SJCRH30 (cell line): ENCODE results near the gene THAP9. TPM values are rescaled to one million over a fixed set of nuclear protein-coding genes. Genes with fewer than 3 reads are reported as not detected.

Experiments used
- DNase-seq, 2 experiments: peaks; one replicate each; pipeline ENCODE4 v3.0.0-alpha.2; 2015 to 2020
- H3K27ac ChIP-seq: fragments of 250-450 bp; sonication (Bioruptor Pico); 2 replicates; pipeline ENCODE4 v1.5.1; 2020; ENCODE audit warnings: mild to moderate bottlenecking, moderate library complexity
- H3K27me3 ChIP-seq: fragments of 250-450 bp; sonication (Bioruptor Pico); 2 replicates; pipeline ENCODE4 v1.5.1; 2020; ENCODE audit warnings: mild to moderate bottlenecking, moderate library complexity
- H3K36me3 ChIP-seq: fragments of 250-450 bp; sonication (Bioruptor Pico); 2 replicates; pipeline ENCODE4 v1.5.1; 2020; ENCODE audit warnings: mild to moderate bottlenecking, moderate library complexity
- H3K4me1 ChIP-seq: fragments of 250-450 bp; sonication (Bioruptor Pico); 2 replicates; pipeline ENCODE4 v1.5.1; 2020; ENCODE audit warnings: mild to moderate bottlenecking, moderate library complexity
- H3K4me3 ChIP-seq: fragments of 250-450 bp; sonication (Bioruptor Pico); 2 replicates; pipeline ENCODE4 v1.5.1; 2020; ENCODE audit warnings: mild to moderate bottlenecking, moderate library complexity
- H3K9me3 ChIP-seq: fragments of 250-450 bp; sonication (Bioruptor Pico); replicated peaks from 2 replicates; pipeline ENCODE4 v1.5.1; 2020; ENCODE audit warnings: mild to moderate bottlenecking, moderate library complexity
- total RNA-seq: library from RNA; depleted of rRNA; stranded (reverse); fragments of >200 nt; shearing (Covaris generic); gene quantifications from 2 replicates; pipeline ENCODE4 v1.2.3, GENCODE V29; 2014

THAP9 gene
- total RNA-seq, 1 experiment from 2014 or later, result 15.3 TPM

DNA sequence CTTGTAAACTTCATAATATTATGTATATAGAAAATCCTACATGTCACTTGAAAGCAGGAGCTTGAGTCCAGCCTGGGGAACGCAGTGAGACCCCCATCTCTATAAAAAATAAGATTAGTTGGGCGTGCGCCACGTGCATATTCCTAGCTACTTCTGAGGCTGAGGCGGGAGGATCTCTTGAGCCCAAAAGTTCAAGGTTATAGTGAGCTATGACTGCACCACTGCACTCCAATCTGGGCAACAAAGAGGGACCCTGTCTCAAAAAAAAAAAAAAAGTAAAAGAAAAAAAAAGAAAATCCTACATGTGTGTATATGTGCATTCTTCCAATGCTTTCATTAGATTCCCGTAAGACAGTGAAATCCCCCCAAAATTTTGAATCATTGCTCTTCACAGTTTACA is 11.2 kb upstream of the THAP9 start:
- H3K4me3 ChIP-seq, result peak overlapping the region; percentile 91
- H3K27me3 ChIP-seq, result no peaks in the 10 kb centered on the region
- H3K9me3 ChIP-seq, result no peaks in the 10 kb centered on the region
- DNase-seq, result no peak
- peaks cover 4% of the 10 kb centered on the region; the same call in 1 of the 2 replicates for H3K4me1 ChIP-seq
- H3K36me3 ChIP-seq, result peaks cover 26% of the 10 kb centered on the region
- H3K27ac ChIP-seq, result no peak overlapping the region

DNA sequence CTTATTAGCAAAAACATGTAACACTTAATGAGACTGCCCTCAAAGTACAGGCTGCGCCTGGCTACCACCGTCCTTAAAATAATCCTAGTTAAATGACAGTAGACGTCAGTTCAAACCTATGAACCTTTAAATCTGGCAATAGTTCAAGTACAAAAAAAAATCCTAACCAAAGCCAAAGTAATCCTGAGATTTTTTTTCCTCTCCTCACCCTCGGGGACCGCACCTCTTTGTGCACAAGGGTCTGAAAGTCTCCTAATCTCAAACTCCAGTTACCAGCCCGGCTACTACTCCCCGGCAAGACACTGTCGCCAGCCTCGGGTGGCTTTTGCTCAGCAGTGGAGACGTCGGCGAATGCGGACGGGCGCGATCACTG is 10.0 kb upstream of the THAP9 start:
- Histone ChIP-seq H3K36me3 (peaks cover 36% of the 10 kb centered on the region), H3K9me3 (no peaks in the 10 kb centered on the region), H3K27me3 (no peaks in the 10 kb centered on the region), H3K27ac (peak overlapping the region; percentile 81), H3K4me3 (peak overlapping the region; percentile 91), H3K4me1 (peaks cover 4% of the 10 kb centered on the region; the same call in 1 of the 2 replicates)
- DNase-seq, result no peak

DNA sequence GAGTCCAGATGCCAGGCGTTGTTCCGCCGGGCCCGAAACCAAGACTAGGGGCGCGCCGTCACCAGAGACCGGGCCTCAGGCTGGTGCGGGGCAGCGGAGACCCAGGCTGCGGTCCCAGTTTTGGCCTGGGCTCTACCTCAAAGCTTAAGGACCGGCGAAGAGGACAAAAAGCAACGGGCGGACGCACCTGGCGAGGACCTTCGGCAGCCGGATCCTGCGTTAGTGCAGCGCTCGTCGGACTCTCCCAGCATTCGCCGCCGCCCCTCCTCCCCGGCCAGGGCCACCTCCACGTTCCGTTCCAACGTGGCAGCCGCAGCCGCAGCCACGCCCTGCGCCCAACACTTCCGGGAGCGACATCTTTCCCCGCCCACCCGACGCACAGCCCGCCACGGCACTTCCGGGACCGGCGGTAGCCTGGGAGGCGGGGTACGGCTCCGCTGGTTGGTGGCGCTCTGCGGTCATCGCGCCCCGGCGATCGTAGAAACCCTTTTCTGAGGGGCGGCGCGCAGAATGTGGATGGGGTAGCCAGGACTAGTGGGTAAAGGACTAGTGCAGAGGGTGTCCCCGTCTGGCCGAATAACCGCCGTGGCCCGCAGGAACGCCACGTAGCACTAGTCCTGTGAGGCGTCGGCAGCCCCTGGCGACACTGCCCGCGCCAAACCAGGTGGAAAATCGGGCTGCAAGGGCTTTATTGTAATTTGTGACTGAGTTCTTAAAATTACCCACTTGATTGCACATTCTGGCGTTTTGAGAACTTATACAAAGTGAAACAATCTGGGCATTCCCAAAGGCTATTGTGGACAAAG is 9.4 kb upstream of the THAP9 start, which contains the start of gene SEC31A:
TSS of gene SEC31A (minus strand) at position 253 of the 806 bp plus-strand sequence. CDS start 9,217 bp downstream, outside the sequence.
- DNase-seq, result peak; percentile 99
- Histone ChIP-seq H3K27ac (peak within 1 kb of the TSS; percentile 81), H3K27me3 (no peaks in the 10 kb centered on the region), H3K4me3 (peak within 1 kb of the TSS; percentile 91), H3K9me3 (no peaks in the 10 kb centered on the region), H3K36me3 (peaks cover 42% of the 10 kb centered on the region), H3K4me1 (peaks cover 4% of the 10 kb centered on the region; the same call in 1 of the 2 replicates)

- Histone ChIP-seq H3K27me3 (no peaks in the 10 kb centered on the region), H3K4me3 (peak overlapping the region; percentile 91), H3K27ac (peak overlapping the region; percentile 81), H3K9me3 (no peaks in the 10 kb centered on the region), H3K4me1 (peaks cover 4% of the 10 kb centered on the region; the same call in 1 of the 2 replicates), H3K36me3 (peaks cover 45% of the 10 kb centered on the region)
- DNase-seq, result peak in 1 of 2 experiments; percentile 43
Observed at GRCh38 chr4:82891707-82892466, 8.6 kb upstream of the THAP9 start.

- Histone ChIP-seq H3K27ac (no peak overlapping the region), H3K4me1 (peaks cover 4% of the 10 kb centered on the region; the same call in 1 of the 2 replicates), H3K36me3 (peaks cover 48% of the 10 kb centered on the region)
Observed at GRCh38 chr4:82892467-82892802, 8.1 kb upstream of the THAP9 start.

DNA sequence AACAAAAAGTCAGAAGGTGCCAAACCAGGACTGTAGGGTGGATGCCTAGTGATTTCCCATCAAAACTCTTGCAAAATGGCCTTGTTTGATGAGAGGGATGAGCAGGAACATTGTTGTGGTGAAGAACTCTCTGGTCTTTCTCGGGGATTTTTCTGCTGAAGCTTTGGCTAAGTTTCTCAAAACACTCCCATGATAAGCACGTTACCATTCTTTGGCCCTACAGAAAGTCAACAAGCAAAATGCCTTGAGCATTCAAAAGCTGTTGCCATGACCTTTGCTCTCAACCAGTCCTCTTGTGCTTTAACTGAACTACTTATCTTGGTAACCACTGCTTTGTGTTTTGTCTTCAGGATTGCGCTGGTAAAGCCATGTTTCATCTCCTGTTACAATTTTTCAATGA is 6.6 kb upstream of the THAP9 start:
- DNase-seq, result no peak
- no peaks in the 10 kb centered on the region for H3K27me3 ChIP-seq
- H3K4me3 ChIP-seq, result no peak overlapping the region
- H3K9me3 ChIP-seq, result no peaks in the 10 kb centered on the region
- H3K36me3 ChIP-seq, result peaks cover 58% of the 10 kb centered on the region
- H3K27ac ChIP-seq, result no peak overlapping the region
- H3K4me1 ChIP-seq, result peaks cover 4% of the 10 kb centered on the region; the same call in 1 of the 2 replicates

More at GRCh38 chr4:82892467-82892802, 8.1 kb upstream of the THAP9 start:
- no peaks in the 10 kb centered on the region for H3K27me3 ChIP-seq
- no peak for DNase-seq
- H3K9me3 ChIP-seq, result no peaks in the 10 kb centered on the region
- no peak overlapping the region for H3K4me3 ChIP-seq

DNA sequence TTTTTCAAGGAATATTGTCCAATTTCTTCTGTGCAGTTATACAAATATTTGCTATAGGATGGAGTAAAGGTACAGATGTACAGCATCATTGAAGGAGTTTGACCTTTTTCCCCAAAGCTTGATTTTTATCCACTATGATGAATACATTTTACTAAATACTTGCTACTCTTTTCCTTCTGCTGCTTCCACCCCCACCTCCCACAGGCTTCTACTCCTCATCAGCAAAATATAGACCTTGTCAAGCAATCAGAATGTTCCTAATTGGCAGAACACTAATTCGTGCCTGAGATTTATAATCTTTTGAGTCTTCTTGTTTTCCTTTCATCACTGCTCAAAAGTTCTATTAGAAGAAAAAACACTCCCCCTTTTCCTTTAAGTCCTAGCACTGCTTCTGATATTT is 3.8 kb upstream of the THAP9 start:
- Histone ChIP-seq H3K4me1 (peaks cover 4% of the 10 kb centered on the region; the same call in 1 of the 2 replicates), H3K9me3 (no peaks in the 10 kb centered on the region), H3K4me3 (no peak overlapping the region), H3K36me3 (peaks cover 56% of the 10 kb centered on the region), H3K27ac (no peak overlapping the region), H3K27me3 (no peaks in the 10 kb centered on the region)
- DNase-seq, result no peak

DNA sequence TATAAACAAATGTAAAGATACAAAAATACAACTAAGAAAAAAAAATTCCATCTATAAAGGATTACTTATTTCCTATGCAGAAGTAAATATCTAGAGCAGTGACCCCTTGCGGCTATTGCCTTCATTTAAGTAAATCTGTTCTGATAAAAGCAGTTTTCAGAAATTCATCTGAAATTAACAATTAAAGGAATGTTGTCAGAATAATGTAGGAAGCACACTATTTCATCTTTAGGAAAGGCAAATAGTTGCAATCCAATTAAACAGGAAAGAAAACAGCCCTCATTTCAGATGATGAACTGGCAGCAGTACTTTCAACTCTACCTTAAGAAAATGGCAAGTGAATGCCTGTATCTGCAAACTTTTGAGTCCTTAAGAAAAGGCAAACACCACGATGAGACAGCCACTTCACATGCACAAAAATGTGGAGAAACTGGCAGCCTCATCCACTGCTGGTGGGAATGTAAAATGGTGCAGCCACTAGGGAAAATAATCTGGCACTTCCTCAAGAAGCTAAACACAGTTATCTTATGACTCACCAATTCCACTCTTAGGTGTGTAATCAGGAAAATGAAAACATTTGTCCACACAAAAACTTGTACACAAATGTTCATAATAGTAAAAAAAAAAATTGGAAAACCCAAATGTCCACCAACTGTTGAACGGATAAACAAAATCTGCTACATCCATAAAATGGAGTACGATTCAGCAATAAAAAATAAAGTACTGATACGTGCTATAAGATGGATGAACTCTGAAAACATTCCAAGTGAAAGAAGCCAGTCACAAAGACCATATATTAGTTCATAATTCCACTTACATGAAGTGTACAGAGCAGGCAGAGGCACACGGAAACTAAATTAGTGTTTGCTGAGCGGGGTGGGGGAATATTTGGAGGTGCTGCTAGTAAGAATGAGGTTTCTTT is 2.0 kb upstream of the THAP9 start:
- no peak overlapping the region for H3K27ac ChIP-seq
- H3K4me1 ChIP-seq, result no peaks in the 10 kb centered on the region; the same call in 1 of the 2 replicates
- H3K9me3 ChIP-seq, result no peaks in the 10 kb centered on the region
- H3K27me3 ChIP-seq, result no peaks in the 10 kb centered on the region
- peaks cover 46% of the 10 kb centered on the region for H3K36me3 ChIP-seq
- peak overlapping the region; percentile 78 for H3K4me3 ChIP-seq
- DNase-seq, result peak in 1 of 2 experiments; percentile 42

GRCh38 chr4:82899374-82900065 is 1.0 kb upstream of the THAP9 start:
- Histone ChIP-seq H3K9me3 (no peaks in the 10 kb centered on the region), H3K4me1 (no peaks in the 10 kb centered on the region; the same call in 1 of the 2 replicates), H3K36me3 (peaks cover 37% of the 10 kb centered on the region), H3K27ac (peak overlapping the region; percentile 90), H3K27me3 (no peaks in the 10 kb centered on the region), H3K4me3 (peak overlapping the region; percentile 78)
- DNase-seq, result peak in 1 of 2 experiments; percentile 39

DNA sequence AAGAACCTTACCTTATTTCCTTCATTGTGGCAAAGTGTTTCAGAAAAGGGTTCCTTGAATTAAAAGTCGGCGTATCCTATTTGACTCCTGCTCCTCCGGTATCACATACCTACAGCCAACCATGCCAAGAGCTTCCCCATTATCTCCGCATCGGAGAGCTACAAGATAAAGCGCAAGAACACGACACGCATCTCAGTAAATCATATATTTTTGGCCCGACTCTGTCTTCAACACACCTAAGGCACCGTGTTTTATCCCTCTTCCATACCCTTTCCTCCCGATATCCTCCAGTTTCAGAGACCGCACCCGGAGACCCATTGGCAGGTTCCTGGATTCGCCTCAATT is 497 bp upstream of the THAP9 start:
- Histone ChIP-seq H3K4me3 (peak overlapping the region; percentile 78), H3K27me3 (no peaks in the 10 kb centered on the region), H3K4me1 (no peaks in the 10 kb centered on the region; the same call in 1 of the 2 replicates), H3K9me3 (no peaks in the 10 kb centered on the region), H3K27ac (peak overlapping the region; percentile 90), H3K36me3 (peaks cover 32% of the 10 kb centered on the region)
- no peak for DNase-seq

DNA sequence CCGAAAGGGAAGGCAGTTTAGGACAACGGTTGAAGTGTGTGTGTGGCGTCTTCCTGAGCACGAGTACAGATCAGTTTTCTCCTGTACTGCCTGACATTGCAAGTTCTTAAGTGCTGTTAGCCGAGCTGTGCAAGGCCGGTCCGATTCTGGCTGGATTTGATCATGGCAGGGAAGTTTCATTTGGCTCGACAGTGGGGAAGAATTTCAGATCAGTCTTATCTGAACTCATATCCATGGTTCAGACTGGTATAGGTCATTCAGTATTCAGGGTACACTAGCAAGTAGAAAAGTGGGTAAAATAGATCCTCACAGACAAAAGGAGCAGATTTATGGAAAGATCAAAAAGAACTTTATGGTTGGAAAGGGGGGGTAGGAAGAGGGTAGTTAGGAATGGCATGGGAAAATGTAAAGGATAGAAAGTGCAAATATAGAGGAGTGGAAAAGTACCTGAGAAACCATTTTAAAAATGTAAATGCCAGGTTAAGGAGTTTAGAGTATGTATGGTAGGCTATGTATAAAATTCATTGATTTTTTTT is 716 bp downstream of the THAP9 start:
- peaks cover 21% of the 10 kb centered on the region for H3K36me3 ChIP-seq
- H3K27ac ChIP-seq, result peak overlapping the region; percentile 90
- H3K27me3 ChIP-seq, result no peaks in the 10 kb centered on the region
- H3K4me3 ChIP-seq, result peak overlapping the region; percentile 78
- H3K4me1 ChIP-seq, result no peaks in the 10 kb centered on the region
- DNase-seq, result no peak
- no peaks in the 10 kb centered on the region for H3K9me3 ChIP-seq

DNA sequence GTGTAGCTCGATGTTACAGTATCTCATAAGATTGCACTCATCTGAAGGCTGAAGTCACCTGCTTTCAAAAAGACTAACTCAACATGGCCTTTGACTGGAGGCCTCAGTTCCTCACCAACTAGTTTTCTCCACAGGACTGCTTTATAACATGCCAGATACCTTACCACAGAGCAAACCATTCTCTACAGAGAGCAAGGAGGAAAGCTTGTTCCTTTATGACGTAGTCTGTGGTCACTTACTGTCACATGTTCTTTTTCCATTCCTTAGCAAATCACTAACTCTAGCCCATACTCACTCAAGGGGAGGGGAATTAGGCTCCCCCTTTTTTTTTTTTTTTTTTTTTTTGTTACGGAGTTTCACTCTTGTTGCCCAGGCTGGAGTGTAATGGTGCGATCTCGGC is 3.2 kb downstream of the THAP9 start:
- Histone ChIP-seq H3K27ac (no peak overlapping the region), H3K36me3 (peaks cover 9% of the 10 kb centered on the region), H3K4me1 (no peaks in the 10 kb centered on the region), H3K9me3 (no peaks in the 10 kb centered on the region), H3K4me3 (no peak overlapping the region), H3K27me3 (no peaks in the 10 kb centered on the region)
- no peak for DNase-seq

DNA sequence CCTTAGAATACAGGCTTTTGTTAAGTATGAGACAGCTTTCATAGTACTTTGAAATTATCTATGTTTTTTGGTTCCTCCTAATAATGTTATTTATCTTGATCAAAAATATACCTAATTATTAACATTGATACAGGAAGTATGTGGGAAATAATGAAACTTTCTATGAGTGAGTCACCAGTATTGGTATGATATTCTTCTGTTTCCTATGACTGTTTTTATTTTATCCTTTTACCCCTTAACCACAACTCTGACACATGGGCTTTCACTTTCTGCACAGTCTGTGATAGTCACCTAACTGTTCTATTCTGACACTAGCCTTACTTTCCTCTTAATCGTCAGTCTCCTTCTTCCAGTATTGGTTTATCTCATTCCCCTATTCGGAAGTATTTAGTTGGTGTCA is 4.7 kb downstream of the THAP9 start:
- no peaks in the 10 kb centered on the region for H3K4me1 ChIP-seq
- no peak overlapping the region for H3K27ac ChIP-seq
- H3K9me3 ChIP-seq, result no peaks in the 10 kb centered on the region
- no peak for DNase-seq
- no peaks in the 10 kb centered on the region for H3K27me3 ChIP-seq
- peaks cover 17% of the 10 kb centered on the region for H3K36me3 ChIP-seq
- H3K4me3 ChIP-seq, result no peak overlapping the region

- no peak overlapping the region for H3K4me3 ChIP-seq
- no peaks in the 10 kb centered on the region for H3K4me1 ChIP-seq
- H3K27ac ChIP-seq, result no peak overlapping the region
- DNase-seq, result no peak
- peaks cover 17% of the 10 kb centered on the region for H3K36me3 ChIP-seq
- H3K9me3 ChIP-seq, result no peaks in the 10 kb centered on the region
- no peaks in the 10 kb centered on the region for H3K27me3 ChIP-seq
Observed at GRCh38 chr4:82906469-82906868, 5.9 kb downstream of the THAP9 start.
